ENCODE measurements around the gene MYBBP1A.
"Not testable (repeated sequence)": the region's sequence is repeated elsewhere in the genome, so short reads cannot be mapped to it uniquely, and the experiment has no call there.

MYBBP1A gene

DNA sequence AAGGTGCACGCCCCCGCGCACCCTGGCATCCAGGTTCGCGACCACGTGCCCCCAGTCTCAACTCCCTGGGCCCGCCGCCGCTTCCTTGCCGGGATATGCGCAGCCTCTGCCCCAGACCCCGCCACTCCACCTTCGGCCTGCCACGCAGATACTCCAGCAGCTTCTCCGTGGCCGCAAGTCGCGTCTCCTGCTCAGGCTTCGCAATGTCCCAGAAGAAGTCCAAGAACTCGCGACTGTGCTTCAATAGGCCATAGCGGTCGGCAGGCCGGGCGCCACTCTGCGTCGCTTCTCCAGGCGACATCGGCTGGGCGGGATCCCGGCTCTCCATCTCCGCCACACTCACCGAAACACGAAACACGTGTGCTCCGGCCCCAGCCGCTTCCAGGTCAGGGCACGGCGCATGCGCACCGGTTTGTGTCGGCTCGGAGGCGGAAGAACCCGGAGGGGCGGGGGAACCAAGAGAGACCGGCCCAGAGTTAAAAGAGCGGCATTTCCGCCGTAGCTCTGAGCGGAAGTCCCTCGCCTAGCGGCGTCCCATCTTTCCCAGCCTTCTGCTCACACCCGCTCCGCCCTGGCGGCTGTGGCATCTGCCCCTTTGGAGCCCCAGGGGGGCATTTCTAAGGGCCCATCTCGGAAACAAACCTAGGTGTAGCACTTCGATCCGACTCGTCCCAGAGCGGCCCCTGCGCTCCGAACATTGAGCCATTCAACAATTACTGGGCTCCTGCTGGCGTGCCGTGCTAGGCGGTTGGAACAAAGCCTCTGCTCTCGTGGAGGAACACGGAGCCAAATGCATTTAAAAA lies at the start of gene MYBBP1A:
Gene MYBBP1A (minus strand): TSS at position 388 of the 803 bp plus-strand sequence. CDS start 60 bp downstream, at position 328.
- DNase-seq: peak; percentile 95

DNA sequence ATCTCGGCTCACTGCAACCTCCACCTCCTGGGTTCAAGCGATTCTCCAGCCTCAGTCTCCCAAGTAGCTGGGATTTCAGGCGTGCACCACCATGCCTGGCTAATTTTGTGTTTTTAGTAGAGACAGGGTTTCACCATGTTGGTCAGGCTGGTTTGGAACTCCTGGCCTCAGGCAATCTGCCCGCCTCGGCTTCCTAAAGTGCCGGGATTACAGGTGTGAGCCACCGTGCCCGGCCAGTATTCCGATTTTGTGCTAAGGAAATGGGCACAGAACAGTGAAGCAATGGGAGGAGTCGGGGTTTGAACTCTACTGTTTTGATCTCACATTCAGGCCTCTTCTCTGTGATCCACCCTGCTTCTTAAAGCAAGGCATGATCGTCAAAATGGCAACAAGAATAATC lies 49.6 kb upstream of the MYBBP1A start:
- not testable (repeated sequence) for DNase-seq

DNA sequence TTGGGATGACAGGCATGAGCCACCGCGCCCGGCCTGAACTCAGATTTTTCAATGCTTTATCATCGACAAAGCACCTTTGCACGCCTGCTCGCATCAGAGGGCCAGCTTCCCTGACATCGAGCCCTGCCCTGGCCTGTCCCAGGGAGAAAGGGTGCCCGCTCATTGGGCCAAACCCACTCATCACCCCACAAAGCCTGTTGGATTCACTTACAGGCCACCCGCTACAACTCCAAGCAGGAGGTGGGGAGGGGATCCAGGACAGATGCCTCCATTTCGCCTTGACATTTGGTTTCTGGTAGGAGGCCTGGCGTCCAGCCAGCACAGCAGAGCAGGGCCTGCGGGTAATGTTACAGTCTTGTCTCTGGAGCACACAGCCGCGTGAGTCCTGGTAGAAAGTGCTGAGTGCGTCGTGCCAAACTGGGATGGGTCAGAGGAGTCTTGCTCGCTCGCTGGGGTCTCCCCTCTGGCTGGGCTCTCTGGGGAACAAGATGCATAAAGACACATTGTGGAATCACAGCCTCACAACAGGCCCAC lies 49.0 kb upstream of the MYBBP1A start:
- no peak for DNase-seq

- no peak for DNase-seq
These were observed 46.9 kb upstream of the MYBBP1A start for GRCh38 chr17:4602041-4602440.

DNA sequence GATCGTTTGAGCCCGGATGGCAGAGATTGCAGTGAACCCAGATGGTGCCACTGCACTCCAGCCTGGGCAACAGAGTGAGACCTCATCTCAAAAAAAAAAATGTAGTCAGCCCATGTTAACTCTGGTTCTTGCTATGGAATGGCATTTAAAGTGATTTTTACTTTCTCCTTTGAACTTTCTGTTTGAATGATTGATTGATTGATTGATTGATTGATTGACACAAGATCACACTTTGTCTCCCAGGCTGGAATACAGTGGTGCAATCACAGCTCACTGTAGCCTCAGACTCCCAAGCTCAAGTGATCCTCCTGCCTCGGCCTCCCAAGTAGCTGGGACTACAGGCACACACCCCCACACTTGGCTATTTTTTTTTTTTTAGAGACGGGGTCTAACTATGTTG lies 46.1 kb upstream of the MYBBP1A start:
- no peak for DNase-seq

- DNase-seq: no peak
These were observed 45.4 kb upstream of the MYBBP1A start for GRCh38 chr17:4600563-4600962.

DNA sequence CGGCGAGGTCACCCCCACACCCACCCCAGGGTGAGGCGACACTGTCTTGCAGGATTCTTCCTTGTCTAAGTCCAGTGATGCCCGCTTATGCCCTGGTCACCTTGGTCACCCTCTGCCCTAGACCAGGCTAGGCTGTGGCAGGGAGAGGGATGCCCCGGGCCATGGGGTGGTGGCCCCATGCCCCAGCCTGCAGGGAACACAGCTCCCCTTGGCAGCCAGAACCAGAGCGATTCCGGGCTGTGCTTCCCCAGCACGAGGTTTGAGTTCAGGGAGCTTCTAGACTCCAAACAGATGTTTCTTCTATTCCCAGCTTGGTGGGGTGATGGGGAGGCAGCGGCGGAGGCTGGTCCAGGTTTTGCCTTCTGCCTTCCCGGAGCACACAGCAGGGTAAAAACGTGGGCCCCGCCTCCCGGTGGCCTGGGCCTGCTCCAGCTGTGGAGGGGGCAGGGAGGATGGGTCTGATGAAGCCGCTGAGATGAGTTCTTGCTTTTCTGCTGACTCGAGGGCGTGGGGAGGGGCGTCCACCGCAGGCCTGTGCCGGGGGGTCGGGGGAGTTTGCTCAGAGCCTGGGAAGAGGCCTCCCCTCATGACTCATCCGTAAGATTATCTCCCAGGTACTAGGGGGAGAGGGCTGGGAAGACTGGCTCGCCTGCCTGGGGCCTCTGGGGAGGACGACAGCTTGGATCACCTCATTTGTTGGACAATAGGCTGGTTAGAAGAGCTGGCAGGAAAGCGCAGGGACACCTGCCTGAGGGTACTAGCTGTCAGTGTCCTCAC lies 44.5 kb upstream of the MYBBP1A start:
- DNase-seq: no peak

DNA sequence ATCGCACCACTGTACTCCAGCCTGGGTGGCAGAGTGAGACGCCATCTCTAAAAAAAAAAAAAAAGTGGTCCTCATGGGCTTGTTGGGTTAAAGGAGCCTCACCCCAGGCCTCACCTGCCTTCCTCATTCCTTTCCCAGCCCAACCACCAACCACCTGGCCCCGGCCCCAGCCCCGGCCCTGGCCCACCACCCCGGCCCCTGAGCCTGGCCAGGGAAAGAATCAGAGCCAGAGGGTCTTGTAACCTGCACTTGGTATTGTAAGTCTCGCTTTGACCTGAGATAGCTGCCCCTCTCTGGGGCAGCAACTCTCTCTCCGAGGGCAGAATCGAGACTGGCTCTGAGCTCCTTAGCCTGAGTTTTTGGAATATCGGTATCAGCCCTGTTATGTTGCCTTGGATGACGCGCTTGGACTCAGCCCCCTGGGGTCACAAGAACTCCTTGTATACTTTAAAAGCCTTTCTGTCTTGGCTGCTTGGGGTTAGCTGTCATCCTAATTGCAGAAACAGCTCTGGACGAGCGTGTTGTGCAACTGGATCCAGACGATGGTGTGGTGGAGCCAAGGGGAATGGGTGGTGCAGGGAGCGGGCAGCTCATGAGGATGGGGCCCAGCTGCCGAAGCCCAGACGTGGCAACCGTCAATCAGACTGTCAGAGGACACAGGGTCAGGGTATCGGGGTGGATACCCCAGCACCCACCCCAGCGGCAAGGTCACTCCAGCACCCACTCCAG lies 43.8 kb upstream of the MYBBP1A start:
- no peak for DNase-seq

- no peak for DNase-seq
These were observed 42.8 kb upstream of the MYBBP1A start for GRCh38 chr17:4597975-4598374.

- no peak for DNase-seq
These were observed 41.6 kb upstream of the MYBBP1A start for GRCh38 chr17:4596636-4597380.

DNA sequence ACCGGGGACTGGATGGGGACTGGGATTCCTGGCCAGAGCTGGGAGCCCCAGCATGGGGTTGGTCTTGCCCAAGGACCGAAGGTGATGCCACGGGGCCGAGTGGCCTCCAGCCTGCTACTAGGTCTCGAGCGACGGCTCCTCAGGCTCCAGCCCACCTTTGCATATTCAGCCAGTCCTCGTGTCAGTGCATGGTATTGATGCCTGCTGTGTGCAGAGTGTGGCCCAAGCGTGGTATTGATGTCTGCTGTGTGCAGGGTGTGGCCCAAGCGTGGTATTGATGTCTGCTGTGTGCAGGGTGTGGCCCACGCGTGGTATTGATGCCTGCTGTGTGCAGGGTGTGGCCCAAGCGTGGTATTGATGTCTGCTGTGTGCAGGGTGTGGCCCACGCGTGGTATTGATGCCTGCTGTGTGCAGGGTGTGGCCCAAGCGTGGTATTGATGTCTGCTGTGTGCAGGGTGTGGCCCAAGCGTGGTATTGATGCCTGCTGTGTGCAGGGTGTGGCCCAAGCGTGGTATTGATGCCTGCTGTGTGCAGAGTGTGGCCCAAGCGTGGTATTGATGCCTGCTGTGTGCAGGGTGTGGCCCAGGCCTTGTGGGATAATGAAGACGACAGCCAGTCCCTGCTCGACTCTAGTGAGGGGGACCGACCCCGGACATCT lies 40.6 kb upstream of the MYBBP1A start:
- not testable (repeated sequence) for DNase-seq

DNA sequence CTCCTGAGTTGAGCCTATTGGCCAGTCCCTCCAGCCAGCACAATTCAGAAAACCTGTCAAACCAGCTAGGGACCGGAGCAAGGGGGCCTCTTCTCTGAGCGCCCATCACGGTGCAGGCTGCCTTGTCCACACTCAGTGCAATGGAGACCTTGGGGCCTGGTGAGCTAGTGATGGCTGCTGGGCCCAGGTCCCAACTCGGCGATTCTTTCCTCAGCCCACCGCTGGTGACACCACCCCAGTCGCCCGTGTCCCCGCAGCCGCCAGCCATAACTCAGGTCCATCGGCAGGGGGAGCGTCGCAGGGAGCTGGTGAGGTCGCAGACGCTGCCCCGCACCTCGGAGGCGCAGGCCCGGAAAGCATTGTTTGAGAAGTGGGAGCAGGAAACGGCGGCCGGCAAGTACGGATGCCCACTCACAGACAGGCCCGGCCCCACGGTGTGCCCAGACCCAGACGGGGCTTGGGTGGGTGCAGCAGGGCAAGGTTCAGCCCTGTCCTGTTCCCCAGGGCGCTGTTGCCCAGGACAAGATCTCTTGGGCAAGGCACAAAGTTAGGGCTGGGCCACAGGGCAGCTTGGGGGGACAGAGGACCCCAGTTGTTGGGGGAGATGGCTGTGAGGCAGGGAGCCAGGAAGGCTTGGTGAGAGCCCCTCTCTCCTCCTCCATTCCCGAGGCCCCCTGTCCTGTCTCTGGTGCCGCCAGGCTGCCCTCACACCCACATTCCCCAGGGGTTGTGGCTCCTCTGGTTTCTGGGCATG lies 39.9 kb upstream of the MYBBP1A start:
- DNase-seq: peak; percentile 17

DNA sequence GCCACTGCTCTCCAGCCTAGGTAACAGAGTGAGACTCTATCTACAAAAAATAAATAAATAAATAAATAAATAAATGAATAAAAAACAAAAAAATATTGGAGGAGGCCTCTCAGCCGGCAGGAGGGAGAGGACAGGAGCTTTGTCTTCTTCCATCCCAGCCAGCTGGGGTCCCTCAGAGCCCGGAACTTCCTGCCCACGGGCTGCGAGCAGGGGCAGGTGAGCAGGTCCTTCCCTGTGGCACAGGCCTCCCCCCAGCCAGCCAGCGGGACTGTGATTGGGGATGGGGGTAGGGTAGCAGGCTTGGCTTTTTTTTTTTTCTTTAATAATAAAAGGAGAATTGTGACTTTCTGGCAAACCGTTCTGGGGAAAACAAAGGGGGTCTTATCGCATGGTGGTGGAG lies 39.2 kb upstream of the MYBBP1A start:
- no peak for DNase-seq

GRCh38 chr17:4593021-4593421 lies 37.8 kb upstream of the MYBBP1A start:
- no peak for DNase-seq

DNA sequence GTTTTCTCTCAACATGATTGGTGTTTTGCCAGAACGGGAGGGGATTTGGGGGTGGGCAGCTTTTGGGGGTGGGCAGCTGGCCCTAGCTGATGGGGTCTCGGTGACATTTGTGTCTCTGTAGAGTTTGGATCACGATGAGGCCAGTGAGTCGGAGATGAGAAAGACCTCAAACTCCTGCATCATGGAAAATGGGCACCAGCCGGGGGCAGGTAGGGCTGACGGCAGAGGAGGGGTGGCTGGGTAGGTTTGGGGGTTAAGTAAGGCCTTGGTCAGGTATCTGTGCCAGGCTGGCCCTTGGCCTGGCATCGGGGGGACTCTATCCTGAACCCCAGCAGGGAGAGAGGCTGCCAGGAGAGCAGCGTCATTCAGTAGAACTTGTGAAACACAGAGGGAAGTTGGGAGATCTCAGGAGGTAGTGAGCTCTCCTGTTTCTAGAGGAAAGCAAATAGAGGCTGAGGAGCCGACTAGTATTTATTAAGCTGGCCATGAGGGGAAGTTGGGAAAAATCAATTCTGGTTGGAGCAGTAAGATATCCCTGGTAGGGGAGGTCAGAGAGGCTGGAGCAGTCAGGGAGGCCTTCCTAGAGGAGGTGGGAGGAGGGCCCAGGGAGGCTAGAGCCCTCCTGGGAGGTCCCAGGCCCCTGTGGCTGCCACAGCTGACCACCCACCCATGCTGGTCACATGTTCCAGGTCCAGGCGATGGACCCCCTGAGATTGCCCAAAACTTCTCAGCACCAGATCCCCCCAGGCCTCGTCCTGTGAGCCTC lies 37.2 kb upstream of the MYBBP1A start:
- no peak for DNase-seq

- DNase-seq: no peak
These were observed 36.3 kb upstream of the MYBBP1A start for GRCh38 chr17:4591529-4591928.

- DNase-seq: no peak
These were observed 35.8 kb upstream of the MYBBP1A start for GRCh38 chr17:4590981-4591453.

DNA sequence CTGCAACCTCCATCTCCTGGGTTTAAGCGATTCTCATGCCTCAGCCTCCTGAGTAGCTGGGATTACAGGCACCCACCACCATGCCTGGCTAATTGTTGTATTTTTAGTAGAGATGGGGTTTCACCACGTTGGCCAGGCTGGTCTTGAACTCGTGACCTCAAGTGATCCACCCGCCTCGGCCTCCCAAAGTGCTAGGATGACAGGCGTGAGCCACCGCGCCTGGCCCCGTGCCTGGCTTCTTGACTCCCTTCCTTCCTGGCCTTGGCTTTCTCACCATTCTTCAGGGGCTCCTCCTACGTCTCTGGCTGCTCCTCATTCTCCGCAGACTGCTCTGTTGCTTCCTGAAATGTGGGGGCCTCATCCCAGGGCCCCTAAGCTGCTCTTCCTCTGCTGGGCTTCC lies 34.9 kb upstream of the MYBBP1A start:
- DNase-seq: not testable (repeated sequence)

GRCh38 chr17:4588898-4589625 lies 33.9 kb upstream of the MYBBP1A start:
- no peak for DNase-seq

Measured in stimulated activated naive CD4-positive, alpha-beta T cell treated with Interleukin-2 at 50 U/mL for 16 hours (primary cell).